GM21576 (cell line): Measurements from ENCODE around the gene PNLIPRP2.

Experiments used
- ATAC-seq: cut with Tn5 transposase; IDR thresholded peaks from one replicate; pipeline ENCODE4 v1.9.1; 2021; ENCODE audit warnings: mild to moderate bottlenecking, moderate library complexity; ENCODE audit not compliant: unreplicated experiment

The PNLIPRP2 gene

GRCh38 chr10:116612107-116612769 is 8.5 kb upstream of the PNLIPRP2 start:
- no peak for ATAC-seq

GRCh38 chr10:116613471-116613870 is 7.3 kb upstream of the PNLIPRP2 start:
- no peak for ATAC-seq

DNA sequence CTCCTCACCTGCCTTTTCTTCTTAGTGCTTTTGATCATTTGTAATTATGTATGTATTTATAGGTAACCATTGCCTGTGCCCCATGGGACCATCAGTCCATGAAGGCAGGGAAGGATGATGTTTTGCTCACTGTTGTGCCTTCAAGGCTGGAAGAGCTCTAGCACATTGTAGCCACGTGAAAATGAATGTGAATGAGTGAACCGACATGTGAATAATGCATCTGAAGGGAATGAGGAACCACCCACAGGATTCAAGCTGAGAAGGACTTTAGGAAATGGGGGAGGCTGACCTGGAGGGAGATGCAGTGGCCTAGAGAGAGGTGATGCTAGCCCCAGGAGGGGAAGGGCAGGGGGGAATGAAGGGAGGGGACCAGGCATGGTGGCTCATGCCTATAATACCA is 6.0 kb upstream of the PNLIPRP2 start:
- ATAC-seq: no peak

DNA sequence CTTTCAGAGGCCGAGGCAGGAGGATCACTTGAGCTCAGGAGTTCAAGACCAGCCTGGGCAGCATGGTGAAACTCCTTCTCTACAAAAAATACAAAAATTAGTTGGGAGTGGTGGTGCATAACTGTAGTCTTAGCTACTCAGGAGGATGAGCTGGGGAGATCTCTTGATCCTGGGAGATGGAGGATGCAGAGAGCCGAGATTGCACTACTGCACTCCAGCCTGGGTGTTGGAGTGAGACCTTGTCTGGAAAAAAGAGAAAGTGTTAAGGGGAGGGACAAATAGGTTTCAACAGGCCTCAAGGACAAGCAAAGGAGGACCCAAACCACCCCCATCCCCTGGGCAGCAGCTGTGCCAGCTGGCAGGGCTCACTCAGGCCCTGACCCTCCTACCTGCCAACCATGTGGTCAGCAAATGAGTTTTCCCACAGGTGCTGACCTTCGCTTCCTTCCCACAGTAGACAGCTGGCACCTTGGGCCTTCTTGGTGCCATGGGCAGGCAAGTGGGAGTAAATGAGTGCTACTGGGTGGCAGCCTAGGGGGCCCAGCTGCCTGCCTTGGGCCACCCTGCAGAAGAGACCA is 5.5 kb upstream of the PNLIPRP2 start:
- ATAC-seq: no peak

DNA sequence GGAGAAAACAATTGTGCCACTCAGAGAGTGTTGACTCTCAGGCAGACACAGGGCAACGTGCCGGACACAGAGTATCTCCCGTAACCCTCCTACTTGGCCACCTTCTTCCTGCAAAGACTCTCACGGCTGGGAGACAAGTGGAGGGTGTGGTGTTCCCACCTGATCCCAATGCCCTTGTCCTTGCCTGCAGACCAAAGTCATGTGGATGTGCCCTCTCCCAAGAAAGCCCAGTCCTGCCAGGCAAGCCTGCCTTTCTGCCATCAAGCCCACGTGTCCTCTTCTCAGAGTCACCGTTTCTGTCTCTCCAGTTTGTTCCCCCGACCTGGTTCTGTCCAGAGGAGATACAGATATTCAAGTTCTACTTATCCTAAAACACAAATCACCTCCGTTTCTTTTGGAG is 723 bp downstream of the PNLIPRP2 start:
- ATAC-seq: no peak

- no peak for ATAC-seq
Observed at GRCh38 chr10:116621934-116622655, 1.3 kb downstream of the PNLIPRP2 start.

GRCh38 chr10:116625845-116626244 is 5.1 kb downstream of the PNLIPRP2 start:
- ATAC-seq: no peak

- no peak for ATAC-seq
Observed at GRCh38 chr10:116626815-116627214, 6.1 kb downstream of the PNLIPRP2 start.

GRCh38 chr10:116627386-116627933 is 6.7 kb downstream of the PNLIPRP2 start:
- no peak for ATAC-seq

- ATAC-seq: no peak
Observed at GRCh38 chr10:116629340-116629739, 8.6 kb downstream of the PNLIPRP2 start.

GRCh38 chr10:116630020-116630419 is 9.3 kb downstream of the PNLIPRP2 start:
- ATAC-seq: no peak

GRCh38 chr10:116631871-116632295 is 11.1 kb downstream of the PNLIPRP2 start:
- ATAC-seq: no peak

DNA sequence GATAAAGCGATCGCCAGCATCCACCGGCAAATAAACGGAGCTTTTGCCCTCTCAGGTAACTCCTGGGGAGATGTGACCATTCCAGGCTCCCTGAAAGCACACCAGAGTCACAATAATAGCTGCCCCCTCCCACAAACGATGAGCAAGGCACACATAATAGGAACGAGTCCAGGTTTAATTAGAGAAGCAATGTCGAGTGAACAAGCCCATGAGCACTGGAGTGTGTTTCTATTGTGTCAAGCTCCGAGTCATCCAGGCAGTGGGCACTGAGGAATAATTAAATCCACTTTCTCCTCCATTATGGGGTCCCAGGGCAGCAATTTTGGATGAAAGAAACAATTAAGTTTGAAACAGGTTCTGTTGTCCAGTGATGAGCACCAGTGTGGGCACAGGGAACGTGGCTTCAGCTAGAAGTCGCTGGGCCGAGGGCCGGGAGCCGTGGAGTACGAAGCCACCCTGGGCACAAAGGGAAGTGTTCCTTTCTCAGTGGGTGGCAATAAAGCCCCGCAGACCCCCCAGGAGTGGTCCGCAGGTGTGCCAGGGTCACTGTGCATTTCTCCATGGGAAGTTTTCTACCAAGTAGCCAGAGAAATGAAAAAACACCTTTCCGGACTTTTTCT is 12.0 kb downstream of the PNLIPRP2 start:
- ATAC-seq: no peak

- no peak for ATAC-seq
Observed at GRCh38 chr10:116633216-116633600, 12.5 kb downstream of the PNLIPRP2 start.

DNA sequence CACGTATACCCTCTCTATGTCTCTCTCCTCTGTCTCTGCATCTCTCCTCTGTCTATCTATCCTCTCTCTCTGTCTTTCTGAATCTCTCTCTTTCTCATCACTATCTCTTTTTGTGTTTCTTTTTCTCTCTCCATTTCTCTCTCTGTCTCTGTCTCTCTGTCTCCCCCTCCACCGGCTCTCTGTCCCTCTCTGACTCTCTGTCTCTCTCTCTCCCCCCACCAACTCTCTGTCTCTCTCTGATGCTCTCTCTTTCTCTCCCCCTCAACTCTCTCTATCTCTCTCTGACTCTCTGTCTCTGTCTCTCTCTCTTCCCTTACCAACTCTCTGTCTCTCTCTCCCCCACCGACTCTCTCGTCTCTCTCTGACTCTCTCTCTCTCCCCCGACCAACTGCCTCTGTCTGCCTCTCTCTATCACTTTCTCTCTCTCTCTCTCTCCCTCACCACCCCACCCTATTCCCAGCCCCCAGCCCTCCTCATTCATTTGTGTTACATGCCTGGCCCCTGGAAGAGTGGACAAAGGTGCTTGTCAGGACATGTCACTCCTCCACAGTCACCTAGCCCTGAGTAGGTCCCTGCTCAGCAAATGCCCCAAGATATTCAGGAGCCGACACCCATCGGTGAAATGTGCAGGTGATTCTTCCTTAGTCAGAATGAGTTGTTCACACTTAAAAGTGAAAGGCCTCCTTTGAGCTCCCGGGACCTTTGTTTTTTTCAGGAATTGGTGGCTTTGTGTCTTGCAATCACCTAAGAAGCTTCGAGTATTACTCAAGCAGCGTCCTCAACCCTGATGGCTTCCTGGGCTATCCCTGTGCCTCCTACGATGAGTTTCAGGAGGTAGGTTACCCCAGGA is 13.6 kb downstream of the PNLIPRP2 start:
- ATAC-seq: no peak

DNA sequence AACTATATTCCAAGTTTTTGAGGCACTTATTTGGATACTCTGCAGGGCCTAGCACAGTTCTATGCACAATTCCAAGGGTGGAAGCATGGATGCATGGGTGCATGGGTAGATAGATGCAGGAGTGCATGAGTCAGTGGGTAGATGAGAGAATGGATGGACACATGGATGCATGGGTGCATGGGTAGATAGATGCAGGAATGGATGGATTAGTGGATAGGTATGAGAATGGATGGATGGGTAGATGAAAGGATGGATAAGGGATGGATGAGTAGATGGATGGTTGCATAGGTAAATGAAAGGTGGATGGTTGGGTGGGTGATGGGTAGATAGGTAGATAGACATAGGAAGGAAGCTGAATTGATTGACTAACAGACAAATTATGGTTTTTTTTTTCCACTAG is 15.6 kb downstream of the PNLIPRP2 start:
- ATAC-seq: no peak

- no peak for ATAC-seq
Observed at GRCh38 chr10:116636976-116637375, 16.2 kb downstream of the PNLIPRP2 start.

DNA sequence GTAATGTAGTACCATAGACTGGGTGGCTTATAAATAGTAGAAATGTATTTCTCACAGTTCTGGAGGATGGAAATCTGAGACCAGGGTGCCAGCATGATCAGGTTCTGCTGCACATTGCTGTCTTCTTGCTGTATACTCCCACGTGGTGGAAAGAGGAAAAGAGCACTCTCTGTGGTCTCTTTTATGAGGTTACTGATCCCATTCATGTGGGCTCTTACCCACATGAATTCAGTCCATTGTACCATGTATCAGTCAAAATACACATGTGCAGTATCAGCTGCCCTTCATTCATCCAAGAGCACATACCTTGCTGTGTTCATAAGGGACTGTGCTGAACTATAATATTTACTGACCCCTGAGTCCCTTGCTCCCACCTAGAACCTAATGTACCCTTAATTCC is 17.1 kb downstream of the PNLIPRP2 start:
- no peak for ATAC-seq

GRCh38 chr10:116646502-116646901 is 25.7 kb downstream of the PNLIPRP2 start:
- no peak for ATAC-seq

DNA sequence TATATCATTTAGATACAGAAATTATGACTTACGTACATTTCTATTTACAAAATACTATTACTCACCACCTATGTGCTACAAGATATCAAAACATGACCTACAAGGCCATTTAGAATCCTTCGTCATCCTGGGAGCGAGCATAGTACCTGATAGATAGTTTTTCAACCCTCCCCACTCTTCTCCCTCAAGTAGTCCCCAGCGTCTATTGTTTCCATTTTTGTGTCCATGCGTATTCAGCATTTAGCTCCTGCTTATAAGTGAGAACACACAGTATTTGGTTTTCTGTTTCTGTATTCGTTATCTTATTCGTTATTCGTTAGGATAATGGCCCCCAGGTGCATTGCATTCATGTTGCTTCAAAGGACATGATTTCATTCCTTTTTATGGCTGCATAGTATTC is 28.1 kb downstream of the PNLIPRP2 start:
- ATAC-seq: no peak

DNA sequence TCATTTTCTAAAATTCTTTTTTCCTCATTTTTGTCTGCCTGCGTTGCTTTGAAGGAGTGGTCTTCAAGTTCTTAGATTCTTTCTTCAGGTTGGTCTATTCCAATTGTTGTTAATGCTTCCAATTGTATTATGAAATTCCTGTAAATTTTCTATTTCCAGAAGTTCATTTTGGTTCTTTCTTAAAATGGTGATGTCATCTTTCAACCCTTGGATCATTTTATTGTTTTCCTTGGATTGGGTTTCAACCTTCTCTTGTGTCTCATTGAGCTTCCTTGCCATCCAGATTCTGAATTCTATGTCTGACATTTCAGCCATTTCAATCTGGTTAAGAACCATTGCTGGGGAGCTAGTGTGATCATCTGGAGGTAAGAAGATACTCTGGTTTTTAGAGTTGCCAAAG is 33.1 kb downstream of the PNLIPRP2 start:
- ATAC-seq: no peak
